ENCODE results near the gene NRP2.

The NRP2 gene

GRCh38 chr2:205713086-205713485 lies 30.8 kb downstream of the NRP2 start:
- H3K4me3 ChIP-seq (ENCODE audit: low read length in 2 of 2), result no peak overlapping the region
- peaks cover 88% of the 10 kb centered on the region for H3K4me1 ChIP-seq (ENCODE audit: control insufficient read depth, insufficient read depth, low read length)
- no peaks in the 10 kb centered on the region for H3K27me3 ChIP-seq (ENCODE audit: control insufficient read depth in 1 of 2, insufficient read depth in 2 of 2, low read length in 2 of 2)
- peak overlapping the region; percentile 89 for H3K27ac ChIP-seq (ENCODE audit: low read length)
- H3K9me3 ChIP-seq (ENCODE audit: control insufficient read depth in 2 of 2, low read length in 2 of 2), result no peaks in the 10 kb centered on the region
- peak overlapping the region; percentile 34 to 37 for H3K9ac ChIP-seq (ENCODE audit: low read length in 2 of 2)
- peaks cover 0 to 17% of the 10 kb centered on the region in 2 donors for H3K36me3 ChIP-seq (ENCODE audit: control insufficient read depth in 2 of 2, insufficient read depth in 2 of 2, low read length in 2 of 2)

GRCh38 chr2:205714058-205714776 lies 31.9 kb downstream of the NRP2 start:
- Histone ChIP-seq H3K4me1 (ENCODE audit: control insufficient read depth, insufficient read depth, low read length) (peaks cover 88% of the 10 kb centered on the region), H3K9me3 (ENCODE audit: control insufficient read depth in 2 of 2, low read length in 2 of 2) (no peaks in the 10 kb centered on the region), H3K9ac (ENCODE audit: low read length in 2 of 2) (peak overlapping the region in 1 of 2 donors; percentile 35), H3K4me3 (ENCODE audit: low read length in 2 of 2) (no peak overlapping the region), H3K27me3 (ENCODE audit: control insufficient read depth in 1 of 2, insufficient read depth in 2 of 2, low read length in 2 of 2) (no peaks in the 10 kb centered on the region), H3K36me3 (ENCODE audit: control insufficient read depth in 2 of 2, insufficient read depth in 2 of 2, low read length in 2 of 2) (peaks cover 3 to 17% of the 10 kb centered on the region in 2 donors), H3K27ac (ENCODE audit: low read length) (peak overlapping the region; percentile 82)

GRCh38 chr2:205714789-205715720 lies 32.8 kb downstream of the NRP2 start:
- Histone ChIP-seq H3K4me3 (ENCODE audit: low read length in 2 of 2) (no peak overlapping the region), H3K9me3 (ENCODE audit: control insufficient read depth in 2 of 2, low read length in 2 of 2) (no peaks in the 10 kb centered on the region), H3K36me3 (ENCODE audit: control insufficient read depth in 2 of 2, insufficient read depth in 2 of 2, low read length in 2 of 2) (peaks cover 4 to 16% of the 10 kb centered on the region in 2 donors), H3K27me3 (ENCODE audit: control insufficient read depth in 1 of 2, insufficient read depth in 2 of 2, low read length in 2 of 2) (no peaks in the 10 kb centered on the region), H3K9ac (ENCODE audit: low read length in 2 of 2) (peak overlapping the region in 1 of 2 donors; percentile 35), H3K27ac (ENCODE audit: low read length) (peak overlapping the region; percentile 82), H3K4me1 (ENCODE audit: control insufficient read depth, insufficient read depth, low read length) (peaks cover 90% of the 10 kb centered on the region)

- H3K4me1 ChIP-seq (ENCODE audit: control insufficient read depth, insufficient read depth, low read length), result peaks cover 95% of the 10 kb centered on the region
- H3K9me3 ChIP-seq (ENCODE audit: control insufficient read depth in 2 of 2, low read length in 2 of 2), result no peaks in the 10 kb centered on the region
- no peaks in the 10 kb centered on the region for H3K27me3 ChIP-seq (ENCODE audit: control insufficient read depth in 1 of 2, insufficient read depth in 2 of 2, low read length in 2 of 2)
- no peak overlapping the region for H3K9ac ChIP-seq (ENCODE audit: low read length in 2 of 2)
- H3K36me3 ChIP-seq (ENCODE audit: control insufficient read depth in 2 of 2, insufficient read depth in 2 of 2, low read length in 2 of 2), result peaks cover 10 to 20% of the 10 kb centered on the region in 2 donors
- no peak overlapping the region for H3K4me3 ChIP-seq (ENCODE audit: low read length in 2 of 2)
- H3K27ac ChIP-seq (ENCODE audit: low read length), result peak overlapping the region; percentile 82
Observed at GRCh38 chr2:205715831-205716525, 33.7 kb downstream of the NRP2 start.

GRCh38 chr2:205717175-205717846 lies 35.0 kb downstream of the NRP2 start:
- Histone ChIP-seq H3K27me3 (ENCODE audit: control insufficient read depth in 1 of 2, insufficient read depth in 2 of 2, low read length in 2 of 2) (no peaks in the 10 kb centered on the region), H3K27ac (ENCODE audit: low read length) (peak overlapping the region; percentile 67), H3K9ac (ENCODE audit: low read length in 2 of 2) (peak overlapping the region in 1 of 2 donors; percentile 14), H3K4me3 (ENCODE audit: low read length in 2 of 2) (no peak overlapping the region), H3K4me1 (ENCODE audit: control insufficient read depth, insufficient read depth, low read length) (peaks cover 95% of the 10 kb centered on the region), H3K36me3 (ENCODE audit: control insufficient read depth in 2 of 2, insufficient read depth in 2 of 2, low read length in 2 of 2) (peaks cover 19 to 26% of the 10 kb centered on the region in 2 donors), H3K9me3 (ENCODE audit: control insufficient read depth in 2 of 2, low read length in 2 of 2) (no peaks in the 10 kb centered on the region)

GRCh38 chr2:205717999-205718398 lies 35.7 kb downstream of the NRP2 start:
- H3K4me3 ChIP-seq (ENCODE audit: low read length in 2 of 2), result no peak overlapping the region
- H3K36me3 ChIP-seq (ENCODE audit: control insufficient read depth in 2 of 2, insufficient read depth in 2 of 2, low read length in 2 of 2), result peaks cover 23 to 33% of the 10 kb centered on the region in 2 donors
- no peaks in the 10 kb centered on the region for H3K27me3 ChIP-seq (ENCODE audit: control insufficient read depth in 1 of 2, insufficient read depth in 2 of 2, low read length in 2 of 2)
- H3K27ac ChIP-seq (ENCODE audit: low read length), result peak overlapping the region; percentile 67
- H3K4me1 ChIP-seq (ENCODE audit: control insufficient read depth, insufficient read depth, low read length), result peaks cover 94% of the 10 kb centered on the region
- no peak overlapping the region for H3K9ac ChIP-seq (ENCODE audit: low read length in 2 of 2)
- H3K9me3 ChIP-seq (ENCODE audit: control insufficient read depth in 2 of 2, low read length in 2 of 2), result no peaks in the 10 kb centered on the region

- H3K9ac ChIP-seq (ENCODE audit: low read length in 2 of 2), result no peak overlapping the region
- peaks cover 33 to 44% of the 10 kb centered on the region in 2 donors for H3K36me3 ChIP-seq (ENCODE audit: control insufficient read depth in 2 of 2, insufficient read depth in 2 of 2, low read length in 2 of 2)
- peak overlapping the region; percentile 67 for H3K27ac ChIP-seq (ENCODE audit: low read length)
Observed at GRCh38 chr2:205719847-205720246, 37.5 kb downstream of the NRP2 start.

GRCh38 chr2:205720451-205720902 lies 38.2 kb downstream of the NRP2 start:
- Histone ChIP-seq H3K27me3 (ENCODE audit: control insufficient read depth in 1 of 2, insufficient read depth in 2 of 2, low read length in 2 of 2) (no peaks in the 10 kb centered on the region), H3K36me3 (ENCODE audit: control insufficient read depth in 2 of 2, insufficient read depth in 2 of 2, low read length in 2 of 2) (peaks cover 39 to 51% of the 10 kb centered on the region in 2 donors), H3K4me3 (ENCODE audit: low read length in 2 of 2) (no peak overlapping the region), H3K9me3 (ENCODE audit: control insufficient read depth in 2 of 2, low read length in 2 of 2) (no peaks in the 10 kb centered on the region), H3K4me1 (ENCODE audit: control insufficient read depth, insufficient read depth, low read length) (peaks cover 91% of the 10 kb centered on the region), H3K9ac (ENCODE audit: low read length in 2 of 2) (no peak overlapping the region), H3K27ac (ENCODE audit: low read length) (peak overlapping the region; percentile 69)

More at GRCh38 chr2:205719847-205720246, 37.5 kb downstream of the NRP2 start:
- Histone ChIP-seq H3K4me1 (ENCODE audit: control insufficient read depth, insufficient read depth, low read length) (peaks cover 91% of the 10 kb centered on the region), H3K27me3 (ENCODE audit: control insufficient read depth in 1 of 2, insufficient read depth in 2 of 2, low read length in 2 of 2) (no peaks in the 10 kb centered on the region), H3K4me3 (ENCODE audit: low read length in 2 of 2) (no peak overlapping the region), H3K9me3 (ENCODE audit: control insufficient read depth in 2 of 2, low read length in 2 of 2) (no peaks in the 10 kb centered on the region)

- H3K9me3 ChIP-seq (ENCODE audit: control insufficient read depth in 2 of 2, low read length in 2 of 2), result no peaks in the 10 kb centered on the region
- H3K9ac ChIP-seq (ENCODE audit: low read length in 2 of 2), result no peak overlapping the region
- H3K36me3 ChIP-seq (ENCODE audit: control insufficient read depth in 2 of 2, insufficient read depth in 2 of 2, low read length in 2 of 2), result peaks cover 45 to 56% of the 10 kb centered on the region in 2 donors
- H3K27ac ChIP-seq (ENCODE audit: low read length), result peak overlapping the region; percentile 69
- peaks cover 92% of the 10 kb centered on the region for H3K4me1 ChIP-seq (ENCODE audit: control insufficient read depth, insufficient read depth, low read length)
- no peaks in the 10 kb centered on the region for H3K27me3 ChIP-seq (ENCODE audit: control insufficient read depth in 1 of 2, insufficient read depth in 2 of 2, low read length in 2 of 2)
- H3K4me3 ChIP-seq (ENCODE audit: low read length in 2 of 2), result no peak overlapping the region
Observed at GRCh38 chr2:205721057-205721449, 38.8 kb downstream of the NRP2 start.

Data from stomach smooth muscle (tissue), 2 donors.